Measurements from ENCODE around the gene F5.

F5 gene

DNA sequence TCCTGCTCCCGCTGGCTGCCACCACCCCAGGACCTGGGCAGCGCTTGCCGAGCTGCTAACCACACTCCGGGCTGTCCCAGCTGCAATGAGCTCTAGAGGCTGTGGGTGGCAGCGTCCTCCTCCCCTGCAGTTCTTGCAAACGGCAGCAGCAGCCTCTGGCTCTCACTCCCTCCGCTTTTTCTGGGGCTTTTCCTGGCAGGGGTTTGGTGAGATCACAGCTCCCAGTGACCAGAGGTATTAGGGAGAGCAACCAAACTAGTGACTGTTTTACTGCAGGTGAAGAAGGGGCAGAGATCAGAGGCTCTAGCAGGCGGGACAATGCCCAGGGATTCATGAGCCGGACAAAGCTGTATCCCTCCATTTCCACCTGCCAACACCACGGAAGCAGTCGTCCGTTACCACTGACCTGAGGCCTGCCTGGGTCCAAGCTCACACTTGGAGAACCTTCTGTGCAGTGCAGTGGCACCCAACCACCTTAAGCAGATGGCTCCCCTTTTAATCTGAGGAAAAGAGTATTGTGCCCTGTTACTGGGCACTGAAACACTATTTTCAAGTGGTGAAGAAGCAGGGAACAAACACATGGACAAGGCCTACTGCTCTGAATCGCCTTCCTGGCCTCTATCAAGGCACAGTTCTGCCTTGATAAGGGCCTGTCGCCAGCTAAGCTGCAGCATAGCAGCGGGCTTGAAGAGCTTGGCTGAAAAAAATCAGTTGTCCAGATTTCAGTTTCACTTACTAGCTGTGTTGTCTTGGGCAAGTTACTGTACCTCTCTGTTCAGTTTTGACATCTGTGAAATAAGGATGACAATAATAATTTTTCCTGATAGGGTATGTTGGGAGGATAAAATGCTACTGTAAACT, at the start of gene F5:
Gene F5 (minus strand): TSS at position 87 of the 861 bp plus-strand sequence. CDS start 95 bp downstream, outside the sequence.
- DNase-seq, result peak; percentile 16

DNA sequence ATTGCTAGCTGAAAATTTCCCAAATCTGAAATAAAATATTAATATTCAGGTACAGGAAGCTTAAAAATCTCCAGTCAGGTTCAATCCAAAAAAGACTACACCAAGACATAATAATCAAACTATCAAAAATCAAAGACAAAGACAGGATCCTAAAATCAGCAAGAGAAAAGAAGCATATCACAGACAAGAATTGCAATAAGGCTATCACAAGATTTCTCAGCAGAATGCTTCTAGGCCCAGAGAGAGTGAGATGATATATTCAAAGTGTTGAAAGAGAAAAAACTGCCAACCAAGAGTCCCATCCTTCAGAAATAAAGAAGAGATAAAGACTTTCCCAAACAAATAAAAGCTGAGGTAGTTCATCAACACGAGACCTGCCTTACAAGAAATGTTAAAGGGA, 48.6 kb upstream of the F5 start:
- no peak for DNase-seq

- DNase-seq, result no peak
Measured at GRCh38 chr1:169634145-169634544, 47.9 kb upstream of the F5 start.

GRCh38 chr1:169631249-169631648, 45.0 kb upstream of the F5 start:
- no peak for DNase-seq

GRCh38 chr1:169630006-169630405, 43.7 kb upstream of the F5 start, which contains the start of gene SELP:
TSS of gene SELP (minus strand) at chr1:169630124. CDS start at chr1:169630074, 50 bp downstream.
- DNase-seq, result no peak

DNA sequence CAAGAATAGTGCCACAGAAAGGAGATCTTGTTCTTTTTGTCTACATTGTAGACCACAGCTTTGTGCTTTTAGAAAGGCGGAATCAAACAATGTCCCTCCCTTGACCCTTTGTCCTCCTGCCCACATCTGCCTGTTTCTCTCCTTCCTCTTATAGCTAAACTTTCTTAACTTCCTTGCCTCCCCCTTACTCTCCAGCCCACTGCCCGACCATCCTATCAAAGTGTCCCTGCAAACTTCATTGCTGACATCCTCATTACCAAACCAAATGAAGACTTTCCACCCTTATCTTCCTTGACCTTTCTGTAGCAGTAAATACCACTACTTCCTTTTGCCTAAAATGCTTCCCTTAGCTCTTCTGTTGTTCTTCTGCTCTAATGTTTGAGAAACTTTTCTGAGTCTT, 38.6 kb upstream of the F5 start:
- DNase-seq, result no peak

- no peak for DNase-seq
Measured at GRCh38 chr1:169624122-169624521, 37.8 kb upstream of the F5 start.

GRCh38 chr1:169623132-169623926, 37.0 kb upstream of the F5 start:
- no peak for DNase-seq

GRCh38 chr1:169620565-169620964, 34.3 kb upstream of the F5 start:
- no peak for DNase-seq

DNA sequence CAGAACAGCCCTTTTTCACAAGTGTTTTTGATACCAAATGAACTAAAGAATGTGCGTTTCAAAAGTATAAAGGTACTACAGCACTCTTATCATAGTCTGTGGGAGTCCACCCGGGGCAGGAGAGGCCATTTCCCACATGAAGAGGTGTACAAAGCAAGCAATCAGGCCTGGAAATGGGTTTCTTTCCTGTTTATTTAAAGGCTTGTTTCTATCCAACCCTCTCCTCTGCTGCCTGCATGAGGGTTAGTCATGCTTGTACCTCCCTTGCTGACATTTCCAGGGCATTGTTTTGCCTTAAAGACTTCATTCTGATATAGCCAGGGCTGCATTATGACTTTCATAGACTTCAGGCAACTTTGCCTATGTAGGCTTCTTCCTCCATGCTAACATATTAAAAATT, 32.1 kb upstream of the F5 start:
- DNase-seq, result no peak

GRCh38 chr1:169615803-169616202, 29.5 kb upstream of the F5 start:
- DNase-seq, result no peak

GRCh38 chr1:169610858-169611257, 24.6 kb upstream of the F5 start:
- no peak for DNase-seq

- no peak for DNase-seq
Measured at GRCh38 chr1:169610108-169610507, 23.8 kb upstream of the F5 start.

- DNase-seq, result no peak
Measured at GRCh38 chr1:169608226-169608625, 21.9 kb upstream of the F5 start.

GRCh38 chr1:169604781-169605560, 18.7 kb upstream of the F5 start:
- DNase-seq, result no peak

DNA sequence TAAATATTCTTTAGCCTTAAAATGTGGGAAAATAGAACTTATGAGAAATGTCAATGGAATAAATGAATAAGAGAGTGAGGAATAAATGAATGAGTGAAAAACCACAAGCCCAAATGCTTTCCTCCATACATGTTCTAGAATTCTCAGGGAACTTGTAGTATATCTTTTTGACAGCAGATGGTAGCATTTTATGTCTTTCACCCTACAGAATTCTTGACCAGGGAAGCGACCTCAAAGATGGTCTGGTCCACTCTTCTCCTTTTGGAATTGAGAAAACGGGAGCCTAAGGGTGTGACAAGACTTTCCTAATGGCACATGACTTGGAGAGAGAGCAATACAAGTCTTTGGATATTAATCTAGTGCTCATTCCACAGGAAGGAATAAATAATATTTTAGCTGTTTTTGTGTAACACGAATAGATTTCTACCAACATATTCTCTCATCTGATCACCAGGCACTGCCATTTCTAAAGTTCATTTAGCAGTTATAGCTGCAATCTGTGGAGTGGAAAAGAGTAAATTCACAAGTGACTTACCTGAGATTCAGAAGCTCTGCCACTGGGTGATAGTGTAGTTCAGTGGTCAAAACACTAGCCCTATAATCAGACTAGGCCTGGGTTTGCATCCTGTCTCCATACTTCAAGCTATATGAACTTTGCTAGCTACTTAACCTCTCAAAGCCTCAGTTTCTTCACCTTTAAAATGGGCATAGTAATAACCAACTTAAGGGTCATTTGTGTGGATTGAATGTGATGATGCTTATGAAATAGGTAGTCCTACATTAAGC, 15.0 kb upstream of the F5 start:
- DNase-seq, result peak; percentile 18

GRCh38 chr1:169595764-169596711, 9.8 kb upstream of the F5 start:
- no peak for DNase-seq

GRCh38 chr1:169594391-169594790, 8.1 kb upstream of the F5 start:
- DNase-seq, result no peak

DNA sequence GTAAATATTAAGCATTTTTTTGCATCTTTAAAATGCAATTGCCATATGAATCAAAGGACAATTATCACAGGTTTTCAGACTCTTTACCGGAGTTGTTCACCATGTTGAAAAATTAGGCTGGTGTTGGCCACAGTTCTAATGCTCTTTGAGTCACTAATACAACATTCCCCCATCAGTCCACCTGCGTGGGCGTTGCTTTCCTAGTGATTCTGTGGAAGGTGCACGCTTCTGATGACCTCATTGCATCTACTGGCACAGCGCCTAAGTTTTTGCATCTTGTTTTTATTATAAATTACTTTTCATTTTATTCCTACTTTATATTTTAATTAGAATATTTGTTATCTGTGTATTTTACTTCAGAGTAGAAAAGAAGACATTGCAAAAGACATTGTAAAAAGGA, 4.7 kb upstream of the F5 start:
- no peak for DNase-seq

- DNase-seq, result no peak
Measured at GRCh38 chr1:169588785-169589485, 2.7 kb upstream of the F5 start.

GRCh38 chr1:169588112-169588511, 1.8 kb upstream of the F5 start:
- no peak for DNase-seq
